Vagina (tissue), 2 donors: ENCODE measurements around the gene SYCP2L. TPM values are rescaled to one million over a fixed set of nuclear protein-coding genes. Genes with fewer than 3 reads are reported as not detected.

Source experiments
- DNase-seq, 2 donors: peaks; one replicate each; pipeline ENCODE4 v3.0.0-alpha.2; 2017; ENCODE audit errors: extremely low spot score in 2 of 2
- H3K27ac ChIP-seq: fragments of 200-600 bp; sonication (generic); one replicate; pipeline ENCODE4 v1.5.1; 2019
- H3K27me3 ChIP-seq: fragments of 200-600 bp; sonication (generic); one replicate; pipeline ENCODE4 v1.5.1; 2019
- H3K36me3 ChIP-seq, 2 donors: fragments of 200-600 bp; sonication (generic); one replicate each; pipeline ENCODE4 v1.5.1; 2017 to 2019
- H3K4me1 ChIP-seq: fragments of 200-600 bp; sonication (generic); one replicate; pipeline ENCODE4 v1.5.1; 2019
- H3K4me3 ChIP-seq, 2 donors: fragments of 200-600 bp; sonication (generic); 1 replicate in 1 of 2; 2 replicates in 1 of 2; pipeline ENCODE4 v1.5.1; 2016 to 2019
- H3K9me3 ChIP-seq: fragments of 200-600 bp; sonication (generic); one replicate; pipeline ENCODE4 v1.5.1; 2019
- POLR2A ChIP-seq, 2 donors: fragments of 450-650 bp; IDR thresholded peaks; one replicate each; pipeline ENCODE4 v1.6.1; 2017; ENCODE audit warnings: antibody characterized with exemption in 2 of 2, mild to moderate bottlenecking in 2 of 2, moderate library complexity in 2 of 2
- POLR2AphosphoS5 ChIP-seq, 2 donors: sonication (generic); formaldehyde crosslinking; IDR thresholded peaks; one replicate each; pipeline ENCODE4 v1.9.0; 2017; ENCODE audit warnings: antibody characterized with exemption in 2 of 2, mild to moderate bottlenecking in 2 of 2, low read depth in 1 of 2; ENCODE audit not compliant: insufficient read depth in 1 of 2
- intact Hi-C: fragments of 100-400 bp; cut with DNase I; formaldehyde crosslinking; loops from one replicate; pipeline ENCODE4 v1.15.1; 2023
- total RNA-seq: library from RNA; depleted of rRNA; stranded (reverse); fragments of >200 nt; gene quantifications from one replicate; pipeline ENCODE4 v1.2.3, GENCODE V29; 2016
- TF ChIP-seq, protein P1 (sequence below), 3 experiments: fragments of 450-650 bp in 2 of 3; fragments of 200-600 bp in 1 of 3; sonication (generic) in 1 of 3; IDR thresholded peaks; one replicate each; pipeline ENCODE4 v1.5.1; 2017 to 2019; ENCODE audit warnings: antibody characterized with exemption in 3 of 3, mild to moderate bottlenecking in 2 of 3, moderate library complexity in 2 of 3

The SYCP2L gene
- total RNA-seq, 1 donor from 2014 or later = 0.25 TPM

GRCh38 chr6:10961837-10962236 is 75.0 kb downstream of the SYCP2L start:
- intact Hi-C loops = no loop called here
- no peaks in the 10 kb centered on the region for H3K9me3 ChIP-seq
- H3K27ac ChIP-seq = no peak overlapping the region
- no peak for TF ChIP-seq POLR2AphosphoS5 (IDR thresholded peaks at IDR 0.05; ENCODE audit: insufficient read depth in 1 of 2, low read depth in 1 of 2)
- TF ChIP-seq, protein P1, sequence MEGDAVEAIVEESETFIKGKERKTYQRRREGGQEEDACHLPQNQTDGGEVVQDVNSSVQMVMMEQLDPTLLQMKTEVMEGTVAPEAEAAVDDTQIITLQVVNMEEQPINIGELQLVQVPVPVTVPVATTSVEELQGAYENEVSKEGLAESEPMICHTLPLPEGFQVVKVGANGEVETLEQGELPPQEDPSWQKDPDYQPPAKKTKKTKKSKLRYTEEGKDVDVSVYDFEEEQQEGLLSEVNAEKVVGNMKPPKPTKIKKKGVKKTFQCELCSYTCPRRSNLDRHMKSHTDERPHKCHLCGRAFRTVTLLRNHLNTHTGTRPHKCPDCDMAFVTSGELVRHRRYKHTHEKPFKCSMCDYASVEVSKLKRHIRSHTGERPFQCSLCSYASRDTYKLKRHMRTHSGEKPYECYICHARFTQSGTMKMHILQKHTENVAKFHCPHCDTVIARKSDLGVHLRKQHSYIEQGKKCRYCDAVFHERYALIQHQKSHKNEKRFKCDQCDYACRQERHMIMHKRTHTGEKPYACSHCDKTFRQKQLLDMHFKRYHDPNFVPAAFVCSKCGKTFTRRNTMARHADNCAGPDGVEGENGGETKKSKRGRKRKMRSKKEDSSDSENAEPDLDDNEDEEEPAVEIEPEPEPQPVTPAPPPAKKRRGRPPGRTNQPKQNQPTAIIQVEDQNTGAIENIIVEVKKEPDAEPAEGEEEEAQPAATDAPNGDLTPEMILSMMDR (IDR thresholded peaks at IDR 0.05) = no peak
- no peak for TF ChIP-seq POLR2A (IDR thresholded peaks at IDR 0.05)
- H3K36me3 ChIP-seq = no peaks in the 10 kb centered on the region
- no peaks in the 10 kb centered on the region for H3K27me3 ChIP-seq
- no peak for DNase-seq
- H3K4me1 ChIP-seq = no peaks in the 10 kb centered on the region
- H3K4me3 ChIP-seq = no peak overlapping the region

GRCh38 chr6:10962673-10963072 is 75.8 kb downstream of the SYCP2L start:
- no peaks in the 10 kb centered on the region for H3K9me3 ChIP-seq
- no peaks in the 10 kb centered on the region for H3K4me1 ChIP-seq
- intact Hi-C loops = no loop called here
- no peak for DNase-seq
- H3K4me3 ChIP-seq = no peak overlapping the region
- H3K27me3 ChIP-seq = no peaks in the 10 kb centered on the region
- TF ChIP-seq POLR2A (IDR thresholded peaks at IDR 0.05) = no peak
- no peak for TF ChIP-seq POLR2AphosphoS5 (IDR thresholded peaks at IDR 0.05; ENCODE audit: insufficient read depth in 1 of 2, low read depth in 1 of 2)
- TF ChIP-seq, protein P1 (IDR thresholded peaks at IDR 0.05) = no peak
- H3K36me3 ChIP-seq = no peaks in the 10 kb centered on the region
- no peak overlapping the region for H3K27ac ChIP-seq

GRCh38 chr6:10963113-10963512 is 76.3 kb downstream of the SYCP2L start:
- TF ChIP-seq POLR2A (IDR thresholded peaks at IDR 0.05) (no peak), POLR2AphosphoS5 (IDR thresholded peaks at IDR 0.05; ENCODE audit: insufficient read depth in 1 of 2, low read depth in 1 of 2) (no peak)
- TF ChIP-seq, protein P1 (IDR thresholded peaks at IDR 0.05) = no peak
- DNase-seq = no peak
- Histone ChIP-seq H3K4me1 (no peaks in the 10 kb centered on the region), H3K36me3 (no peaks in the 10 kb centered on the region), H3K27me3 (no peaks in the 10 kb centered on the region), H3K27ac (no peak overlapping the region), H3K4me3 (no peak overlapping the region), H3K9me3 (no peaks in the 10 kb centered on the region)
- intact Hi-C loops = no loop called here

GRCh38 chr6:10964684-10965083 is 77.8 kb downstream of the SYCP2L start:
- H3K36me3 ChIP-seq = no peaks in the 10 kb centered on the region
- no peaks in the 10 kb centered on the region for H3K27me3 ChIP-seq
- DNase-seq = no peak
- TF ChIP-seq POLR2AphosphoS5 (IDR thresholded peaks at IDR 0.05; ENCODE audit: insufficient read depth in 1 of 2, low read depth in 1 of 2) (no peak), POLR2A (IDR thresholded peaks at IDR 0.05) (no peak)
- TF ChIP-seq, protein P1 (IDR thresholded peaks at IDR 0.05) = no peak
- intact Hi-C loops = no loop called here
- no peaks in the 10 kb centered on the region for H3K4me1 ChIP-seq
- no peaks in the 10 kb centered on the region for H3K9me3 ChIP-seq
- no peak overlapping the region for H3K4me3 ChIP-seq
- H3K27ac ChIP-seq = no peak overlapping the region

GRCh38 chr6:10968776-10969175 is 81.9 kb downstream of the SYCP2L start:
- H3K27ac ChIP-seq = no peak overlapping the region
- H3K9me3 ChIP-seq = no peaks in the 10 kb centered on the region

More at GRCh38 chr6:10968776-10969175, 81.9 kb downstream of the SYCP2L start:
- intact Hi-C loops = no loop called here
- TF ChIP-seq POLR2AphosphoS5 (IDR thresholded peaks at IDR 0.05; ENCODE audit: insufficient read depth in 1 of 2, low read depth in 1 of 2) (no peak), POLR2A (IDR thresholded peaks at IDR 0.05) (no peak)
- TF ChIP-seq, protein P1 (IDR thresholded peaks at IDR 0.05) = no peak
- no peaks in the 10 kb centered on the region for H3K27me3 ChIP-seq
- no peaks in the 10 kb centered on the region for H3K4me1 ChIP-seq
- no peak for DNase-seq
- no peaks in the 10 kb centered on the region for H3K36me3 ChIP-seq
- no peak overlapping the region for H3K4me3 ChIP-seq
